HEK293 (cell line): ENCODE measurements around the gene TFPI.
A peak's percentile ranks its signal among the peaks of the same experiment; 100 is the strongest.

Experiments used
- CTCF ChIA-PET: fragments of 350-600 bp; formaldehyde crosslinking; extraction: SDS; loops from one replicate; lab custom pipeline; 2021; ENCODE audit warnings: antibody characterized with exemption; lab: Yijun Ruan, JAX
- POLR2A ChIA-PET: fragments of 300-600 bp; formaldehyde crosslinking; extraction: SDS; loops from one replicate; lab custom pipeline; 2020; ENCODE audit warnings: antibody characterized with exemption, inconsistent platforms; lab: Yijun Ruan, JAX
- H3K27ac ChIP-seq: fragments of 200-500 bp; sonication (Bioruptor generic); 2 replicates; pipeline ENCODE4 v1.5.1; 2014; ENCODE audit warnings: low read depth, low read length, control low read depth, inconsistent platforms; ENCODE audit errors: extremely low read depth
- H3K36me3 ChIP-seq, 2 experiments: fragments of 200-500 bp in 1 of 2; sonication (Bioruptor generic) in 1 of 2; 1 replicate in 1 of 2; 2 replicates in 1 of 2; pipeline ENCODE4 v1.5.1; 2014 to 2017; ENCODE audit warnings: inconsistent platforms in 2 of 2, low read length in 2 of 2; ENCODE audit not compliant: control insufficient read depth in 2 of 2, insufficient read depth in 1 of 2
- H3K4me1 ChIP-seq: fragments of 200-500 bp; sonication (Bioruptor generic); 2 replicates; pipeline ENCODE4 v1.5.1; 2014; ENCODE audit warnings: mild to moderate bottlenecking, low read length, inconsistent platforms; ENCODE audit not compliant: control insufficient read depth, insufficient read depth
- H3K4me3 ChIP-seq: 2 replicates; pipeline ENCODE4 v1.5.1; 2011; ENCODE audit warnings: low read depth, mild to moderate bottlenecking, control low read depth, low read length, moderate library complexity
- H3K9me3 ChIP-seq: fragments of 200-500 bp; sonication (Bioruptor generic); 2 replicates; pipeline ENCODE4 v1.5.1; 2014; ENCODE audit warnings: low read depth, low read length, inconsistent platforms; ENCODE audit not compliant: control insufficient read depth, insufficient read depth
- KLF1 ChIP-seq: fragments of 450-650 bp; formaldehyde crosslinking; IDR thresholded peaks from 2 replicates; pipeline ENCODE4 v1.5.1; 2016; ENCODE audit warnings: missing biosample characterization, missing genetic modification characterization
- KLF16 ChIP-seq: fragments of 450-650 bp; formaldehyde crosslinking; IDR thresholded peaks from 2 replicates; pipeline ENCODE4 v1.5.1; 2017; ENCODE audit warnings: missing biosample characterization, missing genetic modification characterization
- PRDM1 ChIP-seq: fragments of 450-650 bp; formaldehyde crosslinking; IDR thresholded peaks from 2 replicates; pipeline ENCODE4; 2016; ENCODE audit warnings: missing biosample characterization, missing genetic modification characterization
- SALL2 ChIP-seq: fragments of 450-650 bp; formaldehyde crosslinking; IDR thresholded peaks from 2 replicates; pipeline ENCODE4 v1.5.0; 2017; ENCODE audit warnings: missing biosample characterization, mild to moderate bottlenecking, missing genetic modification characterization, borderline replicate concordance
- ZBTB10 ChIP-seq: fragments of 450-650 bp; formaldehyde crosslinking; IDR thresholded peaks from 2 replicates; pipeline ENCODE4 v1.5.1; 2016; ENCODE audit warnings: missing biosample characterization, missing genetic modification characterization
- ZBTB26 ChIP-seq: fragments of 450-650 bp; formaldehyde crosslinking; optimal IDR thresholded peaks from 2 replicates; pipeline ENCODE3; 2016; ENCODE audit warnings: missing biosample characterization, mild to moderate bottlenecking, missing genetic modification characterization
- ZNF146 ChIP-seq: fragments of 450-650 bp; formaldehyde crosslinking; IDR thresholded peaks from 2 replicates; pipeline ENCODE4 v1.5.1; 2016; ENCODE audit warnings: missing biosample characterization, missing genetic modification characterization
- ZNF175 ChIP-seq: fragments of 450-650 bp; formaldehyde crosslinking; IDR thresholded peaks from 2 replicates; pipeline ENCODE4 v1.5.1; 2016; ENCODE audit warnings: missing biosample characterization, missing genetic modification characterization
- ZNF184 ChIP-seq: fragments of 450-650 bp; IDR thresholded peaks from 2 replicates; pipeline ENCODE4 v1.5.1; 2018; ENCODE audit warnings: missing biosample characterization, mild to moderate bottlenecking, missing genetic modification characterization
- ZNF214 ChIP-seq: fragments of 450-650 bp; formaldehyde crosslinking; IDR thresholded peaks from 2 replicates; pipeline ENCODE4 v1.5.1; 2017; ENCODE audit warnings: missing biosample characterization, mild to moderate bottlenecking, missing genetic modification characterization, borderline replicate concordance
- ZNF274 ChIP-seq, 2 experiments: fragments of 200-500 bp in 1 of 2; fragments of 450-650 bp in 1 of 2; sonication (Bioruptor generic) in 1 of 2; formaldehyde crosslinking in 1 of 2; IDR thresholded peaks; 2 replicates each; pipeline versions ENCODE4 v1.5.1 to v1.6.1; 2014 to 2016; ENCODE audit warnings: borderline replicate concordance in 1 of 2, inconsistent platforms in 1 of 2, low read length in 1 of 2, missing biosample characterization in 1 of 2, missing genetic modification characterization in 1 of 2
- ZNF311 ChIP-seq: fragments of 450-650 bp; formaldehyde crosslinking; IDR thresholded peaks from 2 replicates; pipeline ENCODE4 v1.5.1; 2017; ENCODE audit warnings: missing biosample characterization, missing genetic modification characterization, borderline replicate concordance
- ZNF600 ChIP-seq: fragments of 450-650 bp; formaldehyde crosslinking; IDR thresholded peaks from 2 replicates; pipeline ENCODE4 v1.5.1; 2016; ENCODE audit warnings: missing biosample characterization, missing genetic modification characterization
- ZNF654 ChIP-seq: fragments of 450-650 bp; formaldehyde crosslinking; IDR thresholded peaks from 2 replicates; pipeline ENCODE4 v1.5.1; 2016; ENCODE audit warnings: low read depth, missing biosample characterization, missing genetic modification characterization
- ZNF664 ChIP-seq: fragments of 450-650 bp; formaldehyde crosslinking; IDR thresholded peaks from 2 replicates; pipeline ENCODE4 v1.5.1; 2016; ENCODE audit warnings: missing biosample characterization, missing genetic modification characterization
- ZNF670 ChIP-seq: fragments of 450-650 bp; formaldehyde crosslinking; IDR thresholded peaks from 2 replicates; pipeline ENCODE4 v1.5.1; 2016; ENCODE audit warnings: missing biosample characterization, missing genetic modification characterization, low read depth
- ZNF677 ChIP-seq: fragments of 450-650 bp; IDR thresholded peaks from 2 replicates; pipeline ENCODE4 v1.5.0; 2018; ENCODE audit warnings: missing biosample characterization, mild to moderate bottlenecking, missing genetic modification characterization, moderate library complexity
- ZXDB ChIP-seq: fragments of 450-650 bp; formaldehyde crosslinking; IDR thresholded peaks from 2 replicates; pipeline ENCODE4 v1.5.1; 2016; ENCODE audit warnings: missing biosample characterization, missing genetic modification characterization
- TF ChIP-seq, protein P1 (sequence below): fragments of 450-650 bp; formaldehyde crosslinking; IDR thresholded peaks from 2 replicates; pipeline ENCODE4 v1.5.1; 2016; ENCODE audit warnings: missing biosample characterization, missing genetic modification characterization, borderline replicate concordance
- TF ChIP-seq, protein P2 (sequence below): fragments of 450-650 bp; formaldehyde crosslinking; IDR thresholded peaks from 2 replicates; pipeline ENCODE4 v1.5.1; 2017; ENCODE audit warnings: missing biosample characterization, missing genetic modification characterization

Gene TFPI

GRCh38 chr2:187575751-187576067 is 21.5 kb upstream of the TFPI start:
- Histone ChIP-seq H3K9me3 (no peaks in the 10 kb centered on the region), H3K27ac (no peak overlapping the region), H3K36me3 (no peaks in the 10 kb centered on the region), H3K4me1 (0 out of 2 replicates have a peak, but pooled peaks cover 3% of the 10 kb centered on the region), H3K4me3 (no peak overlapping the region)
- CTCF ChIA-PET = interaction anchor here (0.5 to 9.9 kb wide), 4 partner anchors 62 to 1236 kb away, joined by 3 to 352 read pairs (median 4); no protein-coding TSS in a partner anchor
- POLR2A ChIA-PET = no interaction called here
- TF ChIP-seq ZNF664 (tag by site-specific recombination) = no peak
- no peak for TF ChIP-seq ZNF311 (tag by site-specific recombination)
- TF ChIP-seq, protein P1, sequence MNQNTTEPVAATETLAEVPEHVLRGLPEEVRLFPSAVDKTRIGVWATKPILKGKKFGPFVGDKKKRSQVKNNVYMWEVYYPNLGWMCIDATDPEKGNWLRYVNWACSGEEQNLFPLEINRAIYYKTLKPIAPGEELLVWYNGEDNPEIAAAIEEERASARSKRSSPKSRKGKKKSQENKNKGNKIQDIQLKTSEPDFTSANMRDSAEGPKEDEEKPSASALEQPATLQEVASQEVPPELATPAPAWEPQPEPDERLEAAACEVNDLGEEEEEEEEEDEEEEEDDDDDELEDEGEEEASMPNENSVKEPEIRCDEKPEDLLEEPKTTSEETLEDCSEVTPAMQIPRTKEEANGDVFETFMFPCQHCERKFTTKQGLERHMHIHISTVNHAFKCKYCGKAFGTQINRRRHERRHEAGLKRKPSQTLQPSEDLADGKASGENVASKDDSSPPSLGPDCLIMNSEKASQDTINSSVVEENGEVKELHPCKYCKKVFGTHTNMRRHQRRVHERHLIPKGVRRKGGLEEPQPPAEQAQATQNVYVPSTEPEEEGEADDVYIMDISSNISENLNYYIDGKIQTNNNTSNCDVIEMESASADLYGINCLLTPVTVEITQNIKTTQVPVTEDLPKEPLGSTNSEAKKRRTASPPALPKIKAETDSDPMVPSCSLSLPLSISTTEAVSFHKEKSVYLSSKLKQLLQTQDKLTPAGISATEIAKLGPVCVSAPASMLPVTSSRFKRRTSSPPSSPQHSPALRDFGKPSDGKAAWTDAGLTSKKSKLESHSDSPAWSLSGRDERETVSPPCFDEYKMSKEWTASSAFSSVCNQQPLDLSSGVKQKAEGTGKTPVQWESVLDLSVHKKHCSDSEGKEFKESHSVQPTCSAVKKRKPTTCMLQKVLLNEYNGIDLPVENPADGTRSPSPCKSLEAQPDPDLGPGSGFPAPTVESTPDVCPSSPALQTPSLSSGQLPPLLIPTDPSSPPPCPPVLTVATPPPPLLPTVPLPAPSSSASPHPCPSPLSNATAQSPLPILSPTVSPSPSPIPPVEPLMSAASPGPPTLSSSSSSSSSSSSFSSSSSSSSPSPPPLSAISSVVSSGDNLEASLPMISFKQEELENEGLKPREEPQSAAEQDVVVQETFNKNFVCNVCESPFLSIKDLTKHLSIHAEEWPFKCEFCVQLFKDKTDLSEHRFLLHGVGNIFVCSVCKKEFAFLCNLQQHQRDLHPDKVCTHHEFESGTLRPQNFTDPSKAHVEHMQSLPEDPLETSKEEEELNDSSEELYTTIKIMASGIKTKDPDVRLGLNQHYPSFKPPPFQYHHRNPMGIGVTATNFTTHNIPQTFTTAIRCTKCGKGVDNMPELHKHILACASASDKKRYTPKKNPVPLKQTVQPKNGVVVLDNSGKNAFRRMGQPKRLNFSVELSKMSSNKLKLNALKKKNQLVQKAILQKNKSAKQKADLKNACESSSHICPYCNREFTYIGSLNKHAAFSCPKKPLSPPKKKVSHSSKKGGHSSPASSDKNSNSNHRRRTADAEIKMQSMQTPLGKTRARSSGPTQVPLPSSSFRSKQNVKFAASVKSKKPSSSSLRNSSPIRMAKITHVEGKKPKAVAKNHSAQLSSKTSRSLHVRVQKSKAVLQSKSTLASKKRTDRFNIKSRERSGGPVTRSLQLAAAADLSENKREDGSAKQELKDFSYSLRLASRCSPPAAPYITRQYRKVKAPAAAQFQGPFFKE (tag by site-specific recombination) = no peak
- no peak for TF ChIP-seq KLF1
- TF ChIP-seq ZNF677 (tag by site-specific recombination) = no peak
- no peak for TF ChIP-seq ZNF146 (tag by site-specific recombination)
- no peak for TF ChIP-seq SALL2 (tag by site-specific recombination)
- no peak for TF ChIP-seq ZNF670 (tag by site-specific recombination)
- no peak for TF ChIP-seq ZNF600 (tag by site-specific recombination)

DNA sequence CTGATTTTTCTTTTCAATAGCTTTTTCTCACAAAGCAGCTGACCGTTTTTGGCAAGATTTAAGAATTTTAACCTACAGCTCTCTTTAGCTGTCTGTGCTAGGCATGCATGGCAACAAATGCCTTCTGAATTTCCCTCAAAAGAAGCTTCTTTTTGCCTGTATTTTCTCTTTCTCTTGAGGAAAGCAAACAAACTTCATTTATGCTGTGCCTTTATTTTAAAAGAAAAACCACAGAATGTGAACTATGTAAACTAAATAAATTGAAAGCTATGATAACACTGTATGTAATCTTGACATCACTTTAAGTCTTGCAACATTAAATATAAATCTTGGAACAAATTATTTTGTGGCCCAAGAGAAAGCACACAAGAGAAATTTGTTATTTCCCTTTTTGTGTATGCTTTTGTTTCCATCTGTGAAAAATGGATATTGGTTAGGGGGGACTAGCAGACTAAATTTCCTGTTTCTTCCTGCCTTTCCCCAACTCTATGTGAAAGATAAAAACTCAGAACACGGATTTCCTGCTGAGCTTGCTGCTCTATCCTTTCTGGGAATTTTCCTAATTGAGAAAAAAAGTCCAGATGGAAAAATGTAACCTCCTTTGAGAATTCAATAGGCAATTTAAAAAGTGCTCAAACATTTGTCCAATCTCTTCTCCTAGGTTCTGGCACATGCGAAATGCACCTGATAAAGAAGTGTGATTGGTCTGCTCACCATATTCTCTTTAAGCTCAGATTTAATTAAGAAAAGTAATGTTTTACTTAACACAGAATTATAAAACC is 20.9 kb upstream of the TFPI start:
- ChIA-PET CTCF (interaction anchor here (0.5 to 9.9 kb wide), 5 partner anchors 46 to 1237 kb away, joined by 3 to 352 read pairs (median 4); no protein-coding TSS in a partner anchor), POLR2A (interaction anchor here (1.0 kb wide), 1 partner anchor 26 kb away, joined by 4 read pairs; no protein-coding TSS in a partner anchor)
- no peak overlapping the region for H3K27ac ChIP-seq
- TF ChIP-seq, protein P2, sequence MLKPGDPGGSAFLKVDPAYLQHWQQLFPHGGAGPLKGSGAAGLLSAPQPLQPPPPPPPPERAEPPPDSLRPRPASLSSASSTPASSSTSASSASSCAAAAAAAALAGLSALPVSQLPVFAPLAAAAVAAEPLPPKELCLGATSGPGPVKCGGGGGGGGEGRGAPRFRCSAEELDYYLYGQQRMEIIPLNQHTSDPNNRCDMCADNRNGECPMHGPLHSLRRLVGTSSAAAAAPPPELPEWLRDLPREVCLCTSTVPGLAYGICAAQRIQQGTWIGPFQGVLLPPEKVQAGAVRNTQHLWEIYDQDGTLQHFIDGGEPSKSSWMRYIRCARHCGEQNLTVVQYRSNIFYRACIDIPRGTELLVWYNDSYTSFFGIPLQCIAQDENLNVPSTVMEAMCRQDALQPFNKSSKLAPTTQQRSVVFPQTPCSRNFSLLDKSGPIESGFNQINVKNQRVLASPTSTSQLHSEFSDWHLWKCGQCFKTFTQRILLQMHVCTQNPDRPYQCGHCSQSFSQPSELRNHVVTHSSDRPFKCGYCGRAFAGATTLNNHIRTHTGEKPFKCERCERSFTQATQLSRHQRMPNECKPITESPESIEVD = 0 out of 2 replicates have a peak, but pooled peaks have one; percentile 33
- TF ChIP-seq ZNF175 (tag by site-specific recombination) (no peak), ZNF184 (no peak), ZNF654 (tag by site-specific recombination) (no peak), KLF16 (no peak), PRDM1 (tag by site-specific recombination) (peak; percentile 44), ZBTB10 (tag by site-specific recombination) (no peak), ZNF274 (IDR thresholded peaks at IDR 0.05; ENCODE audit: low read length) (no peak), ZNF274 (tag by site-specific recombination; IDR thresholded peaks at IDR 0.05; ENCODE audit: borderline replicate concordance) (no peak), ZXDB (tag by site-specific recombination) (no peak), ZBTB26 (tag by site-specific recombination) (no peak), ZNF214 (tag by site-specific recombination) (no peak)
- no peak overlapping the region for H3K4me3 ChIP-seq
- H3K4me1 ChIP-seq = 0 out of 2 replicates have a peak, but pooled peaks cover 3% of the 10 kb centered on the region
- H3K36me3 ChIP-seq = no peaks in the 10 kb centered on the region
- no peaks in the 10 kb centered on the region for H3K9me3 ChIP-seq
